Activated naive CD8-positive, alpha-beta T cell treated with anti-CD3 and anti-CD28 coated beads for 36 hours (primary cell): ENCODE data around the gene UCMA. TPM values are rescaled to one million over a fixed set of nuclear protein-coding genes. Genes with fewer than 3 reads are reported as not detected.

Source experiments
- DNase-seq: peaks from one replicate; pipeline ENCODE4 v3.0.0; 2021
- H3K27ac Mint-ChIP-seq: one replicate; pipeline ENCODE4 v1.8.0; 2022; ENCODE audit warnings: mild to moderate bottlenecking, moderate library complexity, mixed read lengths
- H3K27me3 Mint-ChIP-seq: one replicate; pipeline ENCODE4 v1.8.0; 2022; ENCODE audit warnings: mild to moderate bottlenecking, mixed read lengths
- H3K36me3 Mint-ChIP-seq: one replicate; pipeline ENCODE4 v1.8.0; 2021; ENCODE audit warnings: mild to moderate bottlenecking, mixed read lengths
- H3K4me1 Mint-ChIP-seq: one replicate; pipeline ENCODE4 v1.8.0; 2021; ENCODE audit warnings: mixed read lengths
- H3K4me3 Mint-ChIP-seq: one replicate; pipeline ENCODE4 v1.8.0; 2022; ENCODE audit warnings: mild to moderate bottlenecking, moderate library complexity, mixed read lengths
- H3K9me3 Mint-ChIP-seq: one replicate; pipeline ENCODE4 v1.8.0; 2022; ENCODE audit warnings: mixed read lengths
- total RNA-seq, 2 experiments: library from RNA; stranded (reverse); gene quantifications; one replicate each; pipeline ENCODE4 v1.2.3, GENCODE V29; 2021

The UCMA gene
- total RNA-seq, 2 experiments from 2014 or later, result not detected

DNA sequence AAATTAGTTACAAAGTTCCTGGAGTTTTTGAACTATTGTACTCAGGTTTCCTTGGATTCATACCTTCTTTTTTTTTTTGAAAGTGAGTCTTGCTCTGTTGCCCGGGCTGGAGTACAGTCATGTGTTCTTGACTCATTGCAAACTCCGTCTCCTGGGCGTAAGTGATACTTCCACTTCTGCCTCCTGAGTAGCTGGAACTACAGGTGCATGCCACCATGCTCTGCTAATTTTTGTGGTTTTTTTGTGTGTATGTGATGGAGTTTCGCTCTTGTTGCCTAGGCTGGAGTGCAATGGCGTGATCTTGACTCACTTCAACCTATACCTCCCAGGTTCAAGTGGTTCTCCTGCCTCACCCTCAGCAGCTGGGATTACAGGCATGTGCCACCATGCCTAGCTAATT, 50.5 kb downstream of the UCMA start:
- Mint-ChIP-seq H3K36me3 (peaks cover 84% of the 10 kb centered on the region), H3K27ac (no peak overlapping the region), H3K27me3 (no peaks in the 10 kb centered on the region), H3K4me1 (no peaks in the 10 kb centered on the region), H3K9me3 (peaks cover 3% of the 10 kb centered on the region), H3K4me3 (no peak overlapping the region)
- no peak for DNase-seq

DNA sequence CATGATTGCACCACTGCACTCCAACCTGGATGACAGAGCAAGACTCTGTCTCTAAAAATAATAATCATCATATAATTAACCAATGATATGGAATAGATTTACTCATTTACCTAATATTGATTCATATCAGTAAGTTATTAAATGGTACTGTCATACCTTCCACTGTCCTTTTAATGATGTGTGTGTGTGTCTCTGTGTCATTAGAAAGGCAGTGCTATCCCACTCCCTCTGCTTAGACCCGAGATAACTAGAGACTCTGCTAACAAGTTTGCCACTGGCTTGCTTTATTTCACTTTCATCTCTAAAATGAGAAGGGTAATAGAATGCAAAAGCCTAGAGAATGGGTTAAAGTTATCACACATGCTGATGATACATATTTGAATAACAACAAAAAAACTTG, 51.8 kb downstream of the UCMA start:
- H3K36me3 Mint-ChIP-seq, result peaks cover 89% of the 10 kb centered on the region
- H3K27me3 Mint-ChIP-seq, result no peaks in the 10 kb centered on the region
- no peak overlapping the region for H3K27ac Mint-ChIP-seq
- H3K9me3 Mint-ChIP-seq, result peaks cover 3% of the 10 kb centered on the region
- DNase-seq, result no peak
- no peak overlapping the region for H3K4me3 Mint-ChIP-seq
- H3K4me1 Mint-ChIP-seq, result no peaks in the 10 kb centered on the region

DNA sequence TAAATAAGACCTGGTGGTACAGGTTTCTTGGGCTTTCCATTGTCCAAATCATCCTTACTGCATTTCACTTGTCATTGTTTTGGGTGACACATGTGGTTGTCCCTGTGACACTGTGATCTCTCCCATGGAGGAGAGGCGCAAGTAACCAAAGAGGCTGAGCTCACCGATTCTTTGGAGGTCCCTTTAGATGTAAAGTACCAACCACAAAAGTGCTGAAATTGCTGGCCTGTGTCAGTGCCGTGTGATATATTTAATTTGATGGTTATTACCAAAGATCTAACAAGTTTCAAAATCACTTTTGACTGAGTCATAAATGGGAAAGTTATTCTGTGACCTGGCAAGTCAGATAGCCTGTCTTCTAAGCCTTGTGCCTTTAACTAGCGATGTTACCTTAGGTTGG, 53.4 kb downstream of the UCMA start:
- peaks cover 81% of the 10 kb centered on the region for H3K36me3 Mint-ChIP-seq
- DNase-seq, result no peak
- H3K4me1 Mint-ChIP-seq, result no peaks in the 10 kb centered on the region
- no peak overlapping the region for H3K4me3 Mint-ChIP-seq
- no peaks in the 10 kb centered on the region for H3K9me3 Mint-ChIP-seq
- H3K27ac Mint-ChIP-seq, result no peak overlapping the region
- no peaks in the 10 kb centered on the region for H3K27me3 Mint-ChIP-seq

DNA sequence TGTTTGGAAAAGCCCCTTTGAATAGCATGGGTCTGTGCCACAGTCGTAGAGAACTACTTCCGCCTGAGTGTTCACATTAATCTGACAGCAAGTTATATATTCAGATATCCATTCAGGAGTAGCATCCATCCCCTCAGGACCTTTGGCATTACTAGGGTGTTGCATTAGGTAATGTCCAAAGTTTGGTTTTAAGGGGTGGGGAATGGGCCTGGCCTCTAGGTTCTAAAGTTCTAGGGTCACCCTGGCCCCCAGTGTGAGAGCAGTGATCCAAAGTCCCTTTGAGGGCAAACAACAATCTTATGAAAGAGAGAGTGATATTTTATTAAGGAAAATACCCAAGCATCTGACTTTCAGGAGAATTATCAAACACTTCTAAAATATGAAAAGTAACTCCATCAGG, 60.6 kb downstream of the UCMA start:
- Mint-ChIP-seq H3K9me3 (no peaks in the 10 kb centered on the region), H3K4me3 (no peak overlapping the region), H3K4me1 (no peaks in the 10 kb centered on the region), H3K27ac (no peak overlapping the region), H3K36me3 (peaks cover 62% of the 10 kb centered on the region), H3K27me3 (no peaks in the 10 kb centered on the region)
- DNase-seq, result no peak

Other genes starting within 250 kb of the UCMA start
- under 1 TPM; 0.06 to 0.14 TPM for gene CCDC3, start 232.7 kb downstream of the UCMA start, total RNA-seq
- gene OPTN, start 134.2 kb downstream of the UCMA start, total RNA-seq, result 10 to 100 TPM; 30.8 to 32.9 TPM
- 10 to 100 TPM; 89.3 to 91.2 TPM for gene MCM10, start 72.8 kb downstream of the UCMA start, total RNA-seq
- 10 to 100 TPM; 14.4 to 16.6 TPM for gene PHYH, start 65.7 kb upstream of the UCMA start, total RNA-seq
- 10 to 100 TPM; 66.5 to 68.7 TPM for gene SEPHS1, start 113.9 kb upstream of the UCMA start, total RNA-seq